ENCODE data around the gene ST3GAL2.
"Not testable (repeated sequence)": the region's sequence is repeated elsewhere in the genome, so short reads cannot be mapped to it uniquely, and the experiment has no call there.

The ST3GAL2 gene

GRCh38 chr16:70419384-70420327, 19.2 kb downstream of the ST3GAL2 start:
- no peak overlapping the region for H3K27ac ChIP-seq
- CTCF ChIA-PET = interaction anchor here (1.3 kb wide), 1 partner anchor 28 kb away, joined by 4 read pairs; no protein-coding TSS in a partner anchor
- DNase-seq (ENCODE audit: low spot score) = no peak
- TF ChIP-seq, protein P1, sequence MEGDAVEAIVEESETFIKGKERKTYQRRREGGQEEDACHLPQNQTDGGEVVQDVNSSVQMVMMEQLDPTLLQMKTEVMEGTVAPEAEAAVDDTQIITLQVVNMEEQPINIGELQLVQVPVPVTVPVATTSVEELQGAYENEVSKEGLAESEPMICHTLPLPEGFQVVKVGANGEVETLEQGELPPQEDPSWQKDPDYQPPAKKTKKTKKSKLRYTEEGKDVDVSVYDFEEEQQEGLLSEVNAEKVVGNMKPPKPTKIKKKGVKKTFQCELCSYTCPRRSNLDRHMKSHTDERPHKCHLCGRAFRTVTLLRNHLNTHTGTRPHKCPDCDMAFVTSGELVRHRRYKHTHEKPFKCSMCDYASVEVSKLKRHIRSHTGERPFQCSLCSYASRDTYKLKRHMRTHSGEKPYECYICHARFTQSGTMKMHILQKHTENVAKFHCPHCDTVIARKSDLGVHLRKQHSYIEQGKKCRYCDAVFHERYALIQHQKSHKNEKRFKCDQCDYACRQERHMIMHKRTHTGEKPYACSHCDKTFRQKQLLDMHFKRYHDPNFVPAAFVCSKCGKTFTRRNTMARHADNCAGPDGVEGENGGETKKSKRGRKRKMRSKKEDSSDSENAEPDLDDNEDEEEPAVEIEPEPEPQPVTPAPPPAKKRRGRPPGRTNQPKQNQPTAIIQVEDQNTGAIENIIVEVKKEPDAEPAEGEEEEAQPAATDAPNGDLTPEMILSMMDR (conservative IDR thresholded peaks at IDR 0.05; ENCODE audit: low read depth) = no peak
- POLR2A ChIA-PET (ENCODE audit: low non-redundant PET) = no interaction called here

DNA sequence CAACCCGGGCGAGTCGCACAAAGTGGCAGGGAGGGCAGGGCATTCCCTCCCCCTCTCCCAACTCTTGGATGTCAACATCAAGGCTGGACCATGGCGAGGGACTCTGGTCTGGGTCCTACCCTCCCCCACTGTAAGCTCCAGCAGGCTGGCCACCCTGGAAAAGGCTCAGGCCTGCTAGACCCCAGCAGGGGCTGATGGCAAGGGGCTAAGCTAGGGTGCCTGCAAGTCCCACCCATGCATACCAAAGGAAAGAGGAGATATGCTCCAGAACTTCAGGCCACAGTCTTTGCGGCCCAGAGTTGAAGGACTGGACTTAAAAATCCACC, 19.9 kb downstream of the ST3GAL2 start:
- DNase-seq (ENCODE audit: low spot score) = no peak
- H3K27ac ChIP-seq = peak overlapping the region; percentile 1; the same call in 1 of the 2 replicates
- TF ChIP-seq, protein P1 (conservative IDR thresholded peaks at IDR 0.05; ENCODE audit: low read depth) = no peak
- POLR2A ChIA-PET (ENCODE audit: low non-redundant PET) = no interaction called here
- CTCF ChIA-PET = interaction anchor here (1.3 kb wide), 1 partner anchor 28 kb away, joined by 4 read pairs; no protein-coding TSS in a partner anchor

GRCh38 chr16:70418274-70418992, 20.5 kb downstream of the ST3GAL2 start:
- POLR2A ChIA-PET (ENCODE audit: low non-redundant PET) = no interaction called here
- peak overlapping the region; percentile 1; the same call in 1 of the 2 replicates for H3K27ac ChIP-seq
- no peak for DNase-seq (ENCODE audit: low spot score)
- TF ChIP-seq, protein P1 (conservative IDR thresholded peaks at IDR 0.05; ENCODE audit: low read depth) = no peak
- CTCF ChIA-PET = interaction anchor here (1.3 kb wide), 1 partner anchor 27 kb away, joined by 4 read pairs; no protein-coding TSS in a partner anchor

DNA sequence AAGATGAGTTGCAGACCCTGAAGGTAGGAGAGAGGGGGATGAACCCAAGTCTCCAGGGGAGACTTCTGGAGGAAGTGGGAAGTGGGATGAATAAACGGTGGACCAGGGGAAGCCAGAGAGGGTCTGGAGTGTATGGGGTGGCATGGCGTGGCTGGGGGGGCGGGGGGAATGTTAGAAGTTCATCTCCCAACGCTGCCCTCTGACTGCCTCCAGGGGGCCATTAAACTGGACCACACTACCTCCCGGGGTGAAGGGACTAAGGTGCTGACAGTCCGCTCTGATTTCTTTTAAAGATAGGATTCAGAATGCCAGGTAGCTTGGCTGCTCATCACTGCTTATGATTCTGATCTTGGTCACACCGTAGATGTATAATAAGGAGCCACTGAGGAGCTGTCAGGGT, 21.2 kb downstream of the ST3GAL2 start:
- DNase-seq (ENCODE audit: low spot score) = no peak
- TF ChIP-seq, protein P1 (conservative IDR thresholded peaks at IDR 0.05; ENCODE audit: low read depth) = no peak
- H3K27ac ChIP-seq = no peak overlapping the region
- ChIA-PET CTCF (no interaction called here), POLR2A (ENCODE audit: low non-redundant PET) (no interaction called here)

GRCh38 chr16:70416748-70417616, 21.9 kb downstream of the ST3GAL2 start:
- TF ChIP-seq, protein P1 (conservative IDR thresholded peaks at IDR 0.05; ENCODE audit: low read depth) = no peak
- POLR2A ChIA-PET (ENCODE audit: low non-redundant PET) = no interaction called here
- H3K27ac ChIP-seq = no peak overlapping the region
- DNase-seq (ENCODE audit: low spot score) = no peak
- CTCF ChIA-PET = no interaction called here

- H3K27ac ChIP-seq; DNase-seq (ENCODE audit: low spot score); POLR2A ChIA-PET (ENCODE audit: low non-redundant PET): not testable (repeated sequence)
- CTCF ChIA-PET = interaction anchor here (0.6 kb wide), 1 partner anchor 18 kb away, joined by 3 read pairs; no protein-coding TSS in a partner anchor
Observed at GRCh38 chr16:70413572-70413971, 25.3 kb downstream of the ST3GAL2 start.

Measured in RWPE1 (cell line).